ENCODE measurements around the gene WDR74. TPM values are rescaled to one million over a fixed set of nuclear protein-coding genes. Genes with fewer than 3 reads are reported as not detected.

The WDR74 gene
- total and polyA plus RNA-seq, 9 of the 15 experiments (the other 6 are each of a cell fraction or from before 2014, with no cell fraction given): 32.7 to 210 (median 114) TPM

- TF ChIP-seq RBM17 (IDR thresholded peaks at IDR 0.05; ENCODE audit: borderline replicate concordance, low read depth, low read length) (no peak), ZNF384 (IDR thresholded peaks at IDR 0.05; ENCODE audit: low read depth, low read length) (0 out of 2 replicates have a peak, but pooled peaks have one; percentile 30), NCOA1 (IDR thresholded peaks at IDR 0.05; ENCODE audit: low read depth) (no peak), FOXP4 (CRISPR knock-in tag; IDR thresholded peaks at IDR 0.05; ENCODE audit: borderline replicate concordance) (peak; percentile 92; the same call in 1 of the 2 replicates), ELF1 (tag; IDR thresholded peaks at IDR 0.05) (peak; percentile 90), ZNF695 (CRISPR knock-in tag; IDR thresholded peaks at IDR 0.05) (peak; percentile 10; the same call in 1 of the 2 replicates), ZNF740 (CRISPR knock-in tag; IDR thresholded peaks at IDR 0.05) (no peak), ZNF740 (tag; IDR thresholded peaks at IDR 0.05) (no peak), EWSR1 (IDR thresholded peaks at IDR 0.05; ENCODE audit: borderline replicate concordance, low read depth, partially characterized antibody) (no peak), UBTF (IDR thresholded peaks at IDR 0.05; ENCODE audit: borderline replicate concordance in 1 of 2, low read depth in 2 of 2, low read length in 2 of 2) (peak; percentile 64 to 71; a peak in 2 of 4 replicates), E2F6 (IDR thresholded peaks at IDR 0.05; ENCODE audit: borderline replicate concordance in 1 of 2, extremely low read depth in 1 of 2, insufficient read depth in 1 of 2, insufficient read length in 1 of 2, low read depth in 1 of 2, low read length in 1 of 2, poor library complexity in 1 of 2, severe bottlenecking in 1 of 2) (peak; percentile 80 to 81), NFIX (CRISPR knock-in tag; IDR thresholded peaks at IDR 0.05; ENCODE audit: low read depth) (no peak), CBX2 (IDR thresholded peaks at IDR 0.05; ENCODE audit: insufficient read depth, low read length, poor library complexity, severe bottlenecking) (no peak), MECOM (CRISPR knock-in tag; IDR thresholded peaks at IDR 0.05) (no peak), KDM4B (IDR thresholded peaks at IDR 0.05; ENCODE audit: borderline replicate concordance in 2 of 2, low read depth in 1 of 2) (peak in 1 of 2 experiments; percentile 89; a peak in 1 of 4 replicates), TBL1XR1 (IDR thresholded peaks at IDR 0.05; ENCODE audit: low read length in 2 of 2) (peak in 1 of 2 experiments; percentile 82; a peak in 2 of 4 replicates), POLR2AphosphoS2 (IDR thresholded peaks at IDR 0.05; ENCODE audit: low read length) (peak; percentile 99), SAFB (IDR thresholded peaks at IDR 0.05; ENCODE audit: borderline replicate concordance, low read depth, low read length) (peak; percentile 30; the same call in 1 of the 2 replicates), CGGBP1 (CRISPR knock-in tag; IDR thresholded peaks at IDR 0.05) (0 out of 2 replicates have a peak, but pooled peaks have one; percentile 29)
Measured at GRCh38 chr11:62787005-62787759, 52.2 kb downstream of the WDR74 start, which contains the start of gene TMEM179B (continued).

Data from K562 (cell line).